K562 (cell line): Measurements from ENCODE around the gene SYTL5. TPM values are rescaled to one million over a fixed set of nuclear protein-coding genes. Genes with fewer than 3 reads are reported as not detected.
A peak's percentile ranks its signal among the peaks of the same experiment; 100 is the strongest.

ENCODE experiments used
- ATF1 ChIP-seq, 2 experiments: fragments of 450-650 bp in 1 of 2; IDR thresholded peaks; 2 replicates each; pipeline ENCODE4 v1.6.1; 2016; ENCODE audit warnings: missing compliant biosample characterization in 1 of 2, missing genetic modification characterization in 1 of 2
- BCL6 ChIP-seq: fragments of 250-450 bp; sonication (Bioruptor Pico); IDR thresholded peaks from 2 replicates; pipeline ENCODE4 v1.4.0; 2020
- C11orf30 ChIP-seq: fragments of 450-650 bp; IDR thresholded peaks from 2 replicates; pipeline ENCODE4 v1.6.1; 2016; ENCODE audit warnings: low read depth, mild to moderate bottlenecking
- CREB1 ChIP-seq, 2 experiments: sonication (generic) in 1 of 2; formaldehyde crosslinking in 1 of 2; IDR thresholded peaks; 2 replicates each; pipeline versions ENCODE4 v1.6.1 to v1.8.0; 2012 to 2022; ENCODE audit warnings: inconsistent platforms in 1 of 2, mild to moderate bottlenecking in 1 of 2, missing genetic modification reagents in 1 of 2, moderate library complexity in 1 of 2
- CTBP1 ChIP-seq: fragments of 450-650 bp; IDR thresholded peaks from 2 replicates; pipeline ENCODE4 v1.6.1; 2016; ENCODE audit warnings: borderline replicate concordance
- EHMT2 ChIP-seq: fragments of 450-650 bp; IDR thresholded peaks from 2 replicates; pipeline ENCODE4 v1.6.1; 2018; ENCODE audit warnings: antibody characterized with exemption
- ELF4 ChIP-seq: fragments of 450-650 bp; formaldehyde crosslinking; IDR thresholded peaks from 2 replicates; pipeline ENCODE4 v1.4.0; 2022; ENCODE audit warnings: missing genetic modification characterization
- HDAC1 ChIP-seq, 2 experiments: fragments of 450-650 bp; IDR thresholded peaks; 2 replicates each; pipeline ENCODE4 v1.6.1; 2016 to 2017; ENCODE audit warnings: inconsistent platforms in 1 of 2, mild to moderate bottlenecking in 1 of 2, moderate library complexity in 1 of 2
- HMG20A ChIP-seq: fragments of 450-650 bp; formaldehyde crosslinking; conservative IDR thresholded peaks from 2 replicates; pipeline ENCODE4 v1.4.0; 2020; ENCODE audit warnings: mild to moderate bottlenecking, mixed read lengths
- IRF1 ChIP-seq: sonication (generic); formaldehyde crosslinking; IDR thresholded peaks from 2 replicates; pipeline ENCODE4 v1.8.0; 2022; ENCODE audit warnings: missing genetic modification reagents, mild to moderate bottlenecking, borderline replicate concordance
- JUNB ChIP-seq: fragments of 450-650 bp; formaldehyde crosslinking; conservative IDR thresholded peaks from 2 replicates; pipeline ENCODE4 v1.4.0; 2020; ENCODE audit warnings: mild to moderate bottlenecking
- PURB ChIP-seq: sonication (generic); formaldehyde crosslinking; IDR thresholded peaks from 2 replicates; pipeline ENCODE4 v1.9.0; 2021; ENCODE audit warnings: low read depth, mild to moderate bottlenecking, missing genetic modification reagents
- RBM34 ChIP-seq: fragments of 200-400 bp; formaldehyde crosslinking; IDR thresholded peaks from 2 replicates; pipeline ENCODE4 v1.6.1; 2018; ENCODE audit warnings: low read length, borderline replicate concordance; ENCODE audit not compliant: insufficient read depth
- SAFB2 ChIP-seq: fragments of 200-400 bp; formaldehyde crosslinking; IDR thresholded peaks from 2 replicates; pipeline ENCODE4 v1.6.1; 2018; ENCODE audit warnings: borderline replicate concordance, low read length, low read depth, moderate library complexity; ENCODE audit not compliant: severe bottlenecking
- SIRT6 ChIP-seq: IDR thresholded peaks from one replicate; pipeline ENCODE4 v1.6.1; 2012; ENCODE audit warnings: low read depth, mild to moderate bottlenecking, control low read depth, inconsistent platforms, low read length, moderate library complexity
- TGIF2 ChIP-seq: sonication (generic); formaldehyde crosslinking; IDR thresholded peaks from 2 replicates; pipeline ENCODE4 v1.8.1; 2022; ENCODE audit warnings: mild to moderate bottlenecking, missing genetic modification reagents, moderate library complexity
- U2AF2 ChIP-seq: fragments of 200-400 bp; formaldehyde crosslinking; optimal IDR thresholded peaks from 2 replicates; pipeline ENCODE3; 2017; ENCODE audit warnings: low read depth, mild to moderate bottlenecking, low read length
- YBX1 ChIP-seq: fragments of 450-650 bp; IDR thresholded peaks from 2 replicates; pipeline ENCODE4 v1.7.1; 2016; ENCODE audit warnings: mild to moderate bottlenecking
- ZBTB5 ChIP-seq: fragments of 450-650 bp; IDR thresholded peaks from 2 replicates; pipeline ENCODE4 v1.6.1; 2017; ENCODE audit warnings: antibody characterized with exemption
- ZNF12 ChIP-seq: sonication (generic); formaldehyde crosslinking; IDR thresholded peaks from 2 replicates; pipeline ENCODE4 v1.4.0; 2020; ENCODE audit warnings: mild to moderate bottlenecking, missing genetic modification reagents
- ZNF133 ChIP-seq: fragments of 250-450 bp; sonication (Bioruptor Pico); IDR thresholded peaks from 2 replicates; pipeline ENCODE4 v1.4.0; 2020; ENCODE audit warnings: mild to moderate bottlenecking
- ZNF239 ChIP-seq: fragments of 250-450 bp; sonication (Bioruptor Pico); IDR thresholded peaks from 2 replicates; pipeline ENCODE4 v1.4.0; 2020; ENCODE audit warnings: mild to moderate bottlenecking
- ZNF354B ChIP-seq: fragments of 250-450 bp; sonication (Bioruptor Pico); IDR thresholded peaks from 2 replicates; pipeline ENCODE4 v1.4.0; 2020
- ZNF57 ChIP-seq: fragments of 450-650 bp; formaldehyde crosslinking; IDR thresholded peaks from 2 replicates; pipeline ENCODE4 v1.4.0; 2020; ENCODE audit warnings: mild to moderate bottlenecking, moderate library complexity
- polyA plus RNA-seq, 8 experiments: library from polyadenylated mRNA; depleted of rRNA in 4 of 8; stranded (reverse) in 5 of 8; unstranded in 3 of 8; fragments of >200 nt; fragmentation: Nextera tagmentation in 2 of 8; fragmentation: Illumina TruSeq in 1 of 8; extraction: Ambion mirVana in 2 of 8; extraction: Trizol in 1 of 8; gene quantifications; 2 replicates each; pipeline versions ENCODE4 v1.2.1 to v1.2.3, GENCODE V29; 2011 to 2014; ENCODE audit warnings: inconsistent platforms in 1 of 8, missing spikeins in 1 of 8
- total RNA-seq, 7 experiments: library from RNA; depleted of rRNA in 6 of 7; stranded (reverse); fragments of >200 nt in 6 of 7; fragmentation: Illumina TruSeq in 2 of 7; extraction: Trizol in 2 of 7; gene quantifications; 2 replicates each; pipeline versions ENCODE4 v1.2.1 to v1.2.3, GENCODE V29; 2011 to 2021; ENCODE audit warnings: low replicate concordance in 1 of 7
- TF ChIP-seq, protein P1 (sequence below), 3 experiments: fragments of 200-800 bp in 1 of 3; sonication (Bioruptor generic) in 1 of 3; sonication (generic) in 1 of 3; formaldehyde crosslinking in 1 of 3; IDR thresholded peaks; 2 replicates each; pipeline versions ENCODE4 v1.6.1 to v1.8.0; 2016 to 2022; ENCODE audit warnings: mild to moderate bottlenecking in 2 of 3, missing compliant biosample characterization in 2 of 3, missing genetic modification characterization in 2 of 3, missing genetic modification reagents in 1 of 3
- TF ChIP-seq, protein P2 (sequence below), 2 experiments: IDR thresholded peaks; 2 replicates each; pipeline ENCODE4 v1.6.1; 2011; ENCODE audit warnings: borderline replicate concordance in 1 of 2, control low read depth in 1 of 2, low read depth in 1 of 2, low read length in 1 of 2, mild to moderate bottlenecking in 1 of 2, mixed read lengths in 1 of 2, moderate library complexity in 1 of 2; ENCODE audit not compliant: insufficient read depth in 1 of 2, insufficient read length in 1 of 2, poor library complexity in 1 of 2, severe bottlenecking in 1 of 2; ENCODE audit errors: extremely low read depth in 1 of 2

SYTL5 gene
- total and polyA plus RNA-seq, 9 of the 15 experiments (the other 6 are each of a cell fraction or from before 2014, with no cell fraction given) = 0.01 to 0.25 (median 0.09) TPM

DNA sequence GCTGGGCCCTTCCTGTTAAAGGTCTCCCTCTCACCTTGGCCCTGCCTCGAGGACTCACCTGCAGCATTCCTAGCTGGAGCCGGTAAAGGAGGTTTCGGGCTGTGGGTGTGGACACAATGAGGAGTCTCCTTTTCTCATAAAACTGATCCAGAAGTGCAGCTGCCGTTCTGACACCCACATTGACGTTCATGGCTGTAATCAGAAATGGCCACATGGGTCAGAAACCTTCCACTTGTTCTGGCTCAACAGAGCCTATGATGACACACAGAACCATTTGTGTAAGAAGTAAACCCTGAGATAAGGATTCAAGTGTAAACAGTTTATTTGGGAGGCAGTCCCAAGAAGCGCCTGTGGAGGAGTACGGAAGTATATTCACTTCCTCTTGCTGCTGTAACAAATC is 150.5 kb downstream of the SYTL5 start (continued):
- TF ChIP-seq ZBTB5 = no peak
- no peak for TF ChIP-seq JUNB (CRISPR knock-in tag)
- TF ChIP-seq IRF1 (CRISPR knock-in tag) = no peak
- no peak for TF ChIP-seq ATF1 (CRISPR knock-in tag; IDR thresholded peaks at IDR 0.05)
- 0 out of 2 replicates have a peak, but pooled peaks have one; percentile 23 for TF ChIP-seq ATF1 (tag; IDR thresholded peaks at IDR 0.05)
- no peak for TF ChIP-seq CTBP1
- TF ChIP-seq TGIF2 = no peak
- no peak for TF ChIP-seq ZNF12 (CRISPR knock-in tag)
- TF ChIP-seq PURB = no peak
- no peak for TF ChIP-seq SIRT6
- no peak for TF ChIP-seq EHMT2
- TF ChIP-seq YBX1 = no peak
- TF ChIP-seq ZNF354B (CRISPR knock-in tag) = no peak
- no peak for TF ChIP-seq ZNF239
- TF ChIP-seq HMG20A = no peak
- no peak for TF ChIP-seq BCL6 (CRISPR knock-in tag)
- TF ChIP-seq ELF4 (CRISPR knock-in tag) = no peak
- TF ChIP-seq RBM34 = no peak
- TF ChIP-seq, protein P1, sequence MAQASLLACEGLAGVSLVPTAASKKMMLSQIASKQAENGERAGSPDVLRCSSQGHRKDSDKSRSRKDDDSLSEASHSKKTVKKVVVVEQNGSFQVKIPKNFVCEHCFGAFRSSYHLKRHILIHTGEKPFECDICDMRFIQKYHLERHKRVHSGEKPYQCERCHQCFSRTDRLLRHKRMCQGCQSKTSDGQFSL (CRISPR knock-in tag; IDR thresholded peaks at IDR 0.05) = no peak
- TF ChIP-seq, protein P1 (tag; IDR thresholded peaks at IDR 0.05) = no peak
- 0 out of 2 replicates have a peak, but pooled peaks have one; percentile 24 for TF ChIP-seq CREB1 (IDR thresholded peaks at IDR 0.05)
- no peak for TF ChIP-seq CREB1 (CRISPR knock-in tag; IDR thresholded peaks at IDR 0.05)
- no peak for TF ChIP-seq C11orf30
- TF ChIP-seq, protein P2, sequence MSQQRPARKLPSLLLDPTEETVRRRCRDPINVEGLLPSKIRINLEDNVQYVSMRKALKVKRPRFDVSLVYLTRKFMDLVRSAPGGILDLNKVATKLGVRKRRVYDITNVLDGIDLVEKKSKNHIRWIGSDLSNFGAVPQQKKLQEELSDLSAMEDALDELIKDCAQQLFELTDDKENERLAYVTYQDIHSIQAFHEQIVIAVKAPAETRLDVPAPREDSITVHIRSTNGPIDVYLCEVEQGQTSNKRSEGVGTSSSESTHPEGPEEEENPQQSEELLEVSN (IDR thresholded peaks at IDR 0.05; ENCODE audit: borderline replicate concordance in 1 of 2, extremely low read depth in 1 of 2, insufficient read depth in 1 of 2, insufficient read length in 1 of 2, low read depth in 1 of 2, low read length in 1 of 2, poor library complexity in 1 of 2, severe bottlenecking in 1 of 2) = no peak
- TF ChIP-seq U2AF2 = no peak
- no peak for TF ChIP-seq ZNF133 (CRISPR knock-in tag)
- TF ChIP-seq SAFB2 = no peak
- TF ChIP-seq HDAC1 (IDR thresholded peaks at IDR 0.05) = no peak
- no peak for TF ChIP-seq ZNF57 (CRISPR knock-in tag)
